SK-N-SH treated with all-trans-retinoic acid at 6 μM for 48 hours (cell line): ENCODE measurements around the gene IGF1R.

Experiments used
- ATAC-seq: fragments of 200-7000 bp; cut with Tn5 transposase; 3 replicates; pipeline ENCODE4 v1.9.1; 2020; ENCODE audit warnings: mild to moderate bottlenecking, moderate library complexity
- ARNTL ChIP-seq: fragments of 450-650 bp; formaldehyde crosslinking; IDR thresholded peaks from 2 replicates; pipeline ENCODE4 v1.5.0; 2020; ENCODE audit warnings: low read depth, mild to moderate bottlenecking, moderate library complexity, borderline replicate concordance
- BACH2 ChIP-seq: fragments of 250-450 bp; sonication (Bioruptor Pico); IDR thresholded peaks from 2 replicates; pipeline ENCODE4 v1.9.0; 2021; ENCODE audit warnings: mild to moderate bottlenecking, borderline replicate concordance
- CSDC2 ChIP-seq: fragments of 250-450 bp; sonication (Bioruptor Pico); IDR thresholded peaks from 2 replicates; pipeline ENCODE4 v1.5.0; 2020; ENCODE audit warnings: mild to moderate bottlenecking, moderate library complexity
- ESRRG ChIP-seq: fragments of 250-450 bp; sonication (Bioruptor Pico); IDR thresholded peaks from 2 replicates; pipeline ENCODE4 v1.6.1; 2021; ENCODE audit warnings: mild to moderate bottlenecking
- GLIS3 ChIP-seq: fragments of 250-450 bp; sonication (Bioruptor Pico); IDR thresholded peaks from 2 replicates; pipeline ENCODE4 v1.5.0; 2020; ENCODE audit warnings: mild to moderate bottlenecking, moderate library complexity
- ISL1 ChIP-seq: fragments of 250-450 bp; sonication (Bioruptor Pico); IDR thresholded peaks from 2 replicates; pipeline ENCODE4 v2.1.2; 2022; ENCODE audit warnings: mild to moderate bottlenecking, moderate library complexity
- OSR1 ChIP-seq: fragments of 250-450 bp; sonication (Bioruptor Pico); IDR thresholded peaks from 2 replicates; pipeline ENCODE4 v1.8.0; 2022; ENCODE audit warnings: moderate library complexity, mild to moderate bottlenecking, inconsistent platforms
- PPARA ChIP-seq: fragments of 250-450 bp; sonication (Bioruptor Pico); IDR thresholded peaks from 2 replicates; pipeline ENCODE4 v1.5.0; 2020; ENCODE audit warnings: mild to moderate bottlenecking, borderline replicate concordance
- RARB ChIP-seq: fragments of 250-450 bp; sonication (Bioruptor Pico); IDR thresholded peaks from 2 replicates; pipeline ENCODE4 v1.8.0; 2021; ENCODE audit warnings: mild to moderate bottlenecking, moderate library complexity
- TCF4 ChIP-seq: fragments of 250-450 bp; sonication (Bioruptor Pico); IDR thresholded peaks from 2 replicates; pipeline ENCODE4 v1.8.0; 2021; ENCODE audit warnings: mild to moderate bottlenecking, moderate library complexity, borderline replicate concordance
- TOX ChIP-seq: fragments of 250-450 bp; sonication (Bioruptor Pico); IDR thresholded peaks from 2 replicates; pipeline ENCODE4 v1.8.0; 2021; ENCODE audit warnings: mild to moderate bottlenecking, moderate library complexity, borderline replicate concordance
- ZC3H10 ChIP-seq: fragments of 250-450 bp; sonication (Bioruptor Pico); IDR thresholded peaks from 2 replicates; pipeline ENCODE4 v1.5.1; 2021; ENCODE audit warnings: mild to moderate bottlenecking, moderate library complexity
- ZFP3 ChIP-seq: fragments of 250-450 bp; sonication (Bioruptor Pico); IDR thresholded peaks from 2 replicates; pipeline ENCODE4 v1.5.0; 2020; ENCODE audit warnings: mild to moderate bottlenecking, moderate library complexity
- ZFP30 ChIP-seq: fragments of 450-650 bp; formaldehyde crosslinking; IDR thresholded peaks from 2 replicates; pipeline ENCODE4 v1.5.0; 2022; ENCODE audit warnings: mild to moderate bottlenecking, moderate library complexity
- ZNF565 ChIP-seq: fragments of 450-650 bp; formaldehyde crosslinking; conservative IDR thresholded peaks from 2 replicates; pipeline ENCODE4 v1.5.0; 2020; ENCODE audit warnings: low read depth, mild to moderate bottlenecking, moderate library complexity
- ZNF70 ChIP-seq: fragments of 450-650 bp; formaldehyde crosslinking; IDR thresholded peaks from 2 replicates; pipeline ENCODE4 v1.5.0; 2020; ENCODE audit warnings: mild to moderate bottlenecking, moderate library complexity
- ZNF8 ChIP-seq: fragments of 450-650 bp; formaldehyde crosslinking; IDR thresholded peaks from 2 replicates; pipeline ENCODE4 v1.5.0; 2020; ENCODE audit warnings: mild to moderate bottlenecking, moderate library complexity
- TF ChIP-seq, protein P1 (sequence below): fragments of 250-450 bp; sonication (Bioruptor Pico); IDR thresholded peaks from 2 replicates; pipeline ENCODE4 v1.5.0; 2020; ENCODE audit warnings: mild to moderate bottlenecking, moderate library complexity
- TF ChIP-seq, protein P2 (sequence below): fragments of 250-450 bp; sonication (Bioruptor Pico); IDR thresholded peaks from 2 replicates; pipeline ENCODE4 v1.5.1; 2020; ENCODE audit warnings: low read depth, mild to moderate bottlenecking, moderate library complexity
- TF ChIP-seq, protein P3 (sequence below): fragments of 250-450 bp; sonication (Bioruptor Pico); IDR thresholded peaks from 2 replicates; pipeline ENCODE4 v1.8.0; 2020; ENCODE audit warnings: mild to moderate bottlenecking, moderate library complexity, borderline replicate concordance
- TF ChIP-seq, protein P4 (sequence below): fragments of 250-450 bp; sonication (Bioruptor Pico); IDR thresholded peaks from 2 replicates; pipeline ENCODE4 v1.8.0; 2021; ENCODE audit warnings: low read depth, mild to moderate bottlenecking, moderate library complexity, borderline replicate concordance

Gene IGF1R

DNA sequence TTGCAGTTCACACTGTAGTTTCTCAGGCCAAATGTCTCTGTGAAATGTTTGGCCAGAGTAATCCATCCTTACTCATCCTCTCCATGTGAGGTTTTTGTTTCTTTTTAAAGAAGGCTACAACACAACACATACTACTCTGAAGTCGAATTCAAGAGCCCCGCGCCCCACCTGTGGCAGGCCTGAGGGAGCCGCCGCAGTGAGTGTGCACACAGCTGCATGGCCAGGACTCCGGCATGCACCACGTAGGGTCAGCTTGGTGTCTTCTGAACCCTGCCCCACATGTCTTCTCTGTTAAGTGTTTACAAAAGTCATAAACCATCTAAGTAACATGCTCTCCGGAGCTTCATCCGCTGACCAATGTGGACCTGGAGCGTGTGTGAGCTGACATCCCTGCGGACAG, 300.6 kb downstream of the IGF1R start:
- ATAC-seq: no peak

DNA sequence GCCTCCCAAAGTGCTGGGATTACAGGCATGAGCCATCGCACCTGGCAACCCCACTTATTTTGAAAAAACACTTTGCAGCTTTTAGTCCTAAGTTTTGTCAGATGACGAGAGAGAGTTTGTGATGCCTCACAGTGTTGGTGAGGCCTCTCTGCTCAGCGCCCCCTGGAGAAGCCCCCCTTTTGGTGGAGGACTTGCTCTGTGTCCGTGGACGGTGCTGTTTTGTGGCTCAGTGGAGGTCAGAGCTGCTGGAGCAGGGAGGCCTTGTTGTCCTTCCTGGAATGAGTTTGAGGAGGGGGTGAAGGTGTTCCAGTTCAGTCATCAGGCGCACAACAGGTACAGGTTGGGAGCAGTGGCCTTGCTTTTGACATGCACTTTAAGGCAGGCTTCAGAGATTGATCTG, 301.3 kb downstream of the IGF1R start:
- no peak for TF ChIP-seq ZC3H10
- TF ChIP-seq ZFP30 (CRISPR knock-in tag): no peak
- TF ChIP-seq CSDC2: no peak
- TF ChIP-seq ZNF8 (CRISPR knock-in tag): no peak
- TF ChIP-seq TOX (CRISPR knock-in tag): no peak
- TF ChIP-seq ESRRG (CRISPR knock-in tag): no peak
- no peak for TF ChIP-seq TCF4 (CRISPR knock-in tag)
- TF ChIP-seq, protein P1, sequence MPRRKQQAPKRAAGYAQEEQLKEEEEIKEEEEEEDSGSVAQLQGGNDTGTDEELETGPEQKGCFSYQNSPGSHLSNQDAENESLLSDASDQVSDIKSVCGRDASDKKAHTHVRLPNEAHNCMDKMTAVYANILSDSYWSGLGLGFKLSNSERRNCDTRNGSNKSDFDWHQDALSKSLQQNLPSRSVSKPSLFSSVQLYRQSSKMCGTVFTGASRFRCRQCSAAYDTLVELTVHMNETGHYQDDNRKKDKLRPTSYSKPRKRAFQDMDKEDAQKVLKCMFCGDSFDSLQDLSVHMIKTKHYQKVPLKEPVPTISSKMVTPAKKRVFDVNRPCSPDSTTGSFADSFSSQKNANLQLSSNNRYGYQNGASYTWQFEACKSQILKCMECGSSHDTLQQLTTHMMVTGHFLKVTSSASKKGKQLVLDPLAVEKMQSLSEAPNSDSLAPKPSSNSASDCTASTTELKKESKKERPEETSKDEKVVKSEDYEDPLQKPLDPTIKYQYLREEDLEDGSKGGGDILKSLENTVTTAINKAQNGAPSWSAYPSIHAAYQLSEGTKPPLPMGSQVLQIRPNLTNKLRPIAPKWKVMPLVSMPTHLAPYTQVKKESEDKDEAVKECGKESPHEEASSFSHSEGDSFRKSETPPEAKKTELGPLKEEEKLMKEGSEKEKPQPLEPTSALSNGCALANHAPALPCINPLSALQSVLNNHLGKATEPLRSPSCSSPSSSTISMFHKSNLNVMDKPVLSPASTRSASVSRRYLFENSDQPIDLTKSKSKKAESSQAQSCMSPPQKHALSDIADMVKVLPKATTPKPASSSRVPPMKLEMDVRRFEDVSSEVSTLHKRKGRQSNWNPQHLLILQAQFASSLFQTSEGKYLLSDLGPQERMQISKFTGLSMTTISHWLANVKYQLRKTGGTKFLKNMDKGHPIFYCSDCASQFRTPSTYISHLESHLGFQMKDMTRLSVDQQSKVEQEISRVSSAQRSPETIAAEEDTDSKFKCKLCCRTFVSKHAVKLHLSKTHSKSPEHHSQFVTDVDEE (CRISPR knock-in tag): no peak
- no peak for TF ChIP-seq ARNTL (CRISPR knock-in tag)
- no peak for TF ChIP-seq BACH2 (CRISPR knock-in tag)
- no peak for TF ChIP-seq PPARA (CRISPR knock-in tag)
- TF ChIP-seq, all 23 proteins: peak for 0
- no peak for ATAC-seq

More for the DNA sequence above, 300.6 kb downstream of the IGF1R start:
- TF ChIP-seq ZFP30 (CRISPR knock-in tag): no peak
- TF ChIP-seq ZFP3 (CRISPR knock-in tag): no peak
- TF ChIP-seq ISL1: no peak
- TF ChIP-seq, protein P2, sequence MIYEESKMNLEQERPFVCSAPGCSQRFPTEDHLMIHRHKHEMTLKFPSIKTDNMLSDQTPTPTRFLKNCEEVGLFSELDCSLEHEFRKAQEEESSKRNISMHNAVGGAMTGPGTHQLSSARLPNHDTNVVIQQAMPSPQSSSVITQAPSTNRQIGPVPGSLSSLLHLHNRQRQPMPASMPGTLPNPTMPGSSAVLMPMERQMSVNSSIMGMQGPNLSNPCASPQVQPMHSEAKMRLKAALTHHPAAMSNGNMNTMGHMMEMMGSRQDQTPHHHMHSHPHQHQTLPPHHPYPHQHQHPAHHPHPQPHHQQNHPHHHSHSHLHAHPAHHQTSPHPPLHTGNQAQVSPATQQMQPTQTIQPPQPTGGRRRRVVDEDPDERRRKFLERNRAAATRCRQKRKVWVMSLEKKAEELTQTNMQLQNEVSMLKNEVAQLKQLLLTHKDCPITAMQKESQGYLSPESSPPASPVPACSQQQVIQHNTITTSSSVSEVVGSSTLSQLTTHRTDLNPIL (CRISPR knock-in tag): no peak
- no peak for TF ChIP-seq RARB (CRISPR knock-in tag)
- TF ChIP-seq, protein P3, sequence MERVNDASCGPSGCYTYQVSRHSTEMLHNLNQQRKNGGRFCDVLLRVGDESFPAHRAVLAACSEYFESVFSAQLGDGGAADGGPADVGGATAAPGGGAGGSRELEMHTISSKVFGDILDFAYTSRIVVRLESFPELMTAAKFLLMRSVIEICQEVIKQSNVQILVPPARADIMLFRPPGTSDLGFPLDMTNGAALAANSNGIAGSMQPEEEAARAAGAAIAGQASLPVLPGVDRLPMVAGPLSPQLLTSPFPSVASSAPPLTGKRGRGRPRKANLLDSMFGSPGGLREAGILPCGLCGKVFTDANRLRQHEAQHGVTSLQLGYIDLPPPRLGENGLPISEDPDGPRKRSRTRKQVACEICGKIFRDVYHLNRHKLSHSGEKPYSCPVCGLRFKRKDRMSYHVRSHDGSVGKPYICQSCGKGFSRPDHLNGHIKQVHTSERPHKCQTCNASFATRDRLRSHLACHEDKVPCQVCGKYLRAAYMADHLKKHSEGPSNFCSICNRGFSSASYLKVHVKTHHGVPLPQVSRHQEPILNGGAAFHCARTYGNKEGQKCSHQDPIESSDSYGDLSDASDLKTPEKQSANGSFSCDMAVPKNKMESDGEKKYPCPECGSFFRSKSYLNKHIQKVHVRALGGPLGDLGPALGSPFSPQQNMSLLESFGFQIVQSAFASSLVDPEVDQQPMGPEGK (CRISPR knock-in tag): no peak
- TF ChIP-seq TCF4 (CRISPR knock-in tag): no peak
- no peak for TF ChIP-seq ESRRG (CRISPR knock-in tag)
- TF ChIP-seq GLIS3 (CRISPR knock-in tag): no peak
- no peak for TF ChIP-seq BACH2 (CRISPR knock-in tag)
- no peak for TF ChIP-seq TOX (CRISPR knock-in tag)
- no peak for TF ChIP-seq ZNF565 (CRISPR knock-in tag)
- TF ChIP-seq, protein P1 (CRISPR knock-in tag): no peak
- no peak for TF ChIP-seq ARNTL (CRISPR knock-in tag)
- TF ChIP-seq, protein P4, sequence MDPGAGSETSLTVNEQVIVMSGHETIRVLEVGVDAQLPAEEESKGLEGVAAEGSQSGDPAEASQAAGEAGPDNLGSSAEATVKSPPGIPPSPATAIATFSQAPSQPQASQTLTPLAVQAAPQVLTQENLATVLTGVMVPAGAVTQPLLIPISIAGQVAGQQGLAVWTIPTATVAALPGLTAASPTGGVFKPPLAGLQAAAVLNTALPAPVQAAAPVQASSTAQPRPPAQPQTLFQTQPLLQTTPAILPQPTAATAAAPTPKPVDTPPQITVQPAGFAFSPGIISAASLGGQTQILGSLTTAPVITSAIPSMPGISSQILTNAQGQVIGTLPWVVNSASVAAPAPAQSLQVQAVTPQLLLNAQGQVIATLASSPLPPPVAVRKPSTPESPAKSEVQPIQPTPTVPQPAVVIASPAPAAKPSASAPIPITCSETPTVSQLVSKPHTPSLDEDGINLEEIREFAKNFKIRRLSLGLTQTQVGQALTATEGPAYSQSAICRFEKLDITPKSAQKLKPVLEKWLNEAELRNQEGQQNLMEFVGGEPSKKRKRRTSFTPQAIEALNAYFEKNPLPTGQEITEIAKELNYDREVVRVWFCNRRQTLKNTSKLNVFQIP (CRISPR knock-in tag): no peak

DNA sequence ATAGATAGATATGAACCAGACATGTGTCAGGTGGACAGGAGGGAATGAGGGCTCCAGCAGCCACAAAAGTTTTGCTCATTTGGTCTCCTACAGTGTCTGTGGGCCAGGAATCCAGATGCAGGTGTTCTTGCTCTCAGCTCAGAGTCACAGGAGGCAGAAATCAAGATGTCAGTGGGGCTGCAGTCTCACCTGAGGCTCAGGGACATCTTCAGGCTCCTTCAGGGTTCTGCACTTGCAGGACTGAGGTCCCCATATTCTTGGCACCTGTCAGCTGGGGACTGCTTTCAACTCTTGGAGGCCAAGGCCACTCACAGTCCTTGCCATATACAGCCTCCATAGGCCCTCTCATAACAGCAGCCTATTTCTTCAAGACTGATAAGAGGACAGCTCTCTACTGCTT, 301.9 kb downstream of the IGF1R start:
- no peak for ATAC-seq
- no peak for TF ChIP-seq TOX (CRISPR knock-in tag)
- TF ChIP-seq ESRRG (CRISPR knock-in tag): no peak
- TF ChIP-seq ZC3H10: no peak
- no peak for TF ChIP-seq OSR1 (CRISPR knock-in tag)
- no peak for TF ChIP-seq ZNF8 (CRISPR knock-in tag)
- no peak for TF ChIP-seq ZFP3 (CRISPR knock-in tag)
- no peak for TF ChIP-seq ZNF565 (CRISPR knock-in tag)
- no peak for TF ChIP-seq ZNF70 (CRISPR knock-in tag)
- TF ChIP-seq GLIS3 (CRISPR knock-in tag): no peak
- TF ChIP-seq, protein P1 (CRISPR knock-in tag): no peak
- TF ChIP-seq, protein P2 (CRISPR knock-in tag): no peak
- TF ChIP-seq ARNTL (CRISPR knock-in tag): no peak
- no peak for TF ChIP-seq ISL1
- TF ChIP-seq RARB (CRISPR knock-in tag): no peak
